ENCODE data around the gene GBGT1.

Gene GBGT1

DNA sequence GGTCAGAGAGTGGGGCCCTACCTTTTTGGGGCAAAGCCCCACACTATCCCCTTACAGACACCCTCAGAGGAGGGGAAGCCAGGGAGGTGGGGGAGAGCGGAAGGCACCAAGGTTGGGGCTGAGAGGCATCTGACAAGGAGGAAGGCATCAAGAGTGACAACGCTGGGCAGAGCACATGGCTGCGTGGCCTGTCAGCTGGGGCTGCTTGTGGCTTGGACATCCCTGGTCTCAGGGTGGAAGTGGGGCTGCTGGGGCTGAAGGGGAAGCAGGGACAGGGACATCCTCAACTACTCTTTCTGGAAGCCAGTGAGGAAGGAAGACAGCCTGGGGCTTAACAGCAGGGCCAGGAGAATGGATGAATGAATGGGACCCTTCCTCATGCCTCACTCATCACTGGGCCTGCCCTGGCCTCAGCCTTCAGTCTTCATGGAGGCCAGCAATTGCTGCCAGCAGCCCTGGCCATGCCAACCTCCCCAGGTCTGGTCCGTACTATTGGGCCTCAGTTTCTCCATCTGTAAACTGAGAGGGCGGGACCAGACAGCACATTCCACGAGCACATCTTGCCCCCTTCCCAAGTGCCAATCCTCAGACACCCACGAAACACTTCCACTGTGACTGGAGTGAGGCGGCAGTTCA lies 41.7 kb downstream of the GBGT1 start:
- H3K79me2 ChIP-seq (ENCODE audit: insufficient read depth, low read length), result no peaks in the 10 kb centered on the region
- TF ChIP-seq, protein P1, sequence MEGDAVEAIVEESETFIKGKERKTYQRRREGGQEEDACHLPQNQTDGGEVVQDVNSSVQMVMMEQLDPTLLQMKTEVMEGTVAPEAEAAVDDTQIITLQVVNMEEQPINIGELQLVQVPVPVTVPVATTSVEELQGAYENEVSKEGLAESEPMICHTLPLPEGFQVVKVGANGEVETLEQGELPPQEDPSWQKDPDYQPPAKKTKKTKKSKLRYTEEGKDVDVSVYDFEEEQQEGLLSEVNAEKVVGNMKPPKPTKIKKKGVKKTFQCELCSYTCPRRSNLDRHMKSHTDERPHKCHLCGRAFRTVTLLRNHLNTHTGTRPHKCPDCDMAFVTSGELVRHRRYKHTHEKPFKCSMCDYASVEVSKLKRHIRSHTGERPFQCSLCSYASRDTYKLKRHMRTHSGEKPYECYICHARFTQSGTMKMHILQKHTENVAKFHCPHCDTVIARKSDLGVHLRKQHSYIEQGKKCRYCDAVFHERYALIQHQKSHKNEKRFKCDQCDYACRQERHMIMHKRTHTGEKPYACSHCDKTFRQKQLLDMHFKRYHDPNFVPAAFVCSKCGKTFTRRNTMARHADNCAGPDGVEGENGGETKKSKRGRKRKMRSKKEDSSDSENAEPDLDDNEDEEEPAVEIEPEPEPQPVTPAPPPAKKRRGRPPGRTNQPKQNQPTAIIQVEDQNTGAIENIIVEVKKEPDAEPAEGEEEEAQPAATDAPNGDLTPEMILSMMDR (IDR thresholded peaks at IDR 0.05; ENCODE audit: low read length), result no peak
- TF ChIP-seq EZH2 (IDR thresholded peaks at IDR 0.05; ENCODE audit: borderline replicate concordance, low read length), result no peak
- peaks cover 27% of the 10 kb centered on the region for H3K4me1 ChIP-seq (ENCODE audit: insufficient read depth, low read length, severe bottlenecking)
- no peaks in the 10 kb centered on the region; the same call in 1 of the 2 replicates for H3K36me3 ChIP-seq (ENCODE audit: insufficient read depth, low read length)
- no peak overlapping the region for H3K9ac ChIP-seq (ENCODE audit: low read length)
- no peaks in the 10 kb centered on the region for H4K20me1 ChIP-seq (ENCODE audit: insufficient read depth, low read length)
- no peaks in the 10 kb centered on the region for H3F3A ChIP-seq (ENCODE audit: insufficient read depth, low read length)
- no peaks in the 10 kb centered on the region for H3K9me3 ChIP-seq (ENCODE audit: low read length)
- H2AFZ ChIP-seq (ENCODE audit: low read length), result no peak overlapping the region
- no peaks in the 10 kb centered on the region for H3K9me2 ChIP-seq (ENCODE audit: low read depth, low read length)
- no peaks in the 10 kb centered on the region for H3K27me3 ChIP-seq (ENCODE audit: insufficient read depth, low read length)
- peak overlapping the region; percentile 78; the same call in 1 of the 2 replicates for H3K4me2 ChIP-seq (ENCODE audit: low read length)
- H3K27ac ChIP-seq (ENCODE audit: low read depth, low read length, poor library complexity, severe bottlenecking), result peak overlapping the region; percentile 64
- no peak overlapping the region for H3K4me3 ChIP-seq (ENCODE audit: low read depth, low read length, poor library complexity, severe bottlenecking)

GRCh38 chr9:133121198-133121914 lies 42.4 kb downstream of the GBGT1 start, which contains the start of gene RALGDS:
Gene RALGDS, minus strand, starts transcription at chr9:133121240. Its CDS starts 86 bp downstream, at chr9:133121154.
- peak within 1 kb of the TSS; percentile 69 for H3K9ac ChIP-seq (ENCODE audit: low read length)
- H3K4me3 ChIP-seq (ENCODE audit: low read depth, low read length, poor library complexity, severe bottlenecking), result peak within 1 kb of the TSS; percentile 67
- no peaks in the 10 kb centered on the region for H3K9me2 ChIP-seq (ENCODE audit: low read depth, low read length)
- TF ChIP-seq EZH2 (IDR thresholded peaks at IDR 0.05; ENCODE audit: borderline replicate concordance, low read length), result no peak
- TF ChIP-seq, protein P1 (IDR thresholded peaks at IDR 0.05; ENCODE audit: low read length), result no peak
- no peak within 1 kb of the TSS for H2AFZ ChIP-seq (ENCODE audit: low read length)
- H3F3A ChIP-seq (ENCODE audit: insufficient read depth, low read length), result no peaks in the 10 kb centered on the region
- peaks cover 23% of the 10 kb centered on the region for H3K4me1 ChIP-seq (ENCODE audit: insufficient read depth, low read length, severe bottlenecking)
- no peaks in the 10 kb centered on the region for H4K20me1 ChIP-seq (ENCODE audit: insufficient read depth, low read length)
- H3K4me2 ChIP-seq (ENCODE audit: low read length), result peak within 1 kb of the TSS; percentile 95
- no peaks in the 10 kb centered on the region for H3K9me3 ChIP-seq (ENCODE audit: low read length)
- H3K36me3 ChIP-seq (ENCODE audit: insufficient read depth, low read length), result no peaks in the 10 kb centered on the region; the same call in 1 of the 2 replicates
- no peaks in the 10 kb centered on the region for H3K79me2 ChIP-seq (ENCODE audit: insufficient read depth, low read length)
- no peaks in the 10 kb centered on the region for H3K27me3 ChIP-seq (ENCODE audit: insufficient read depth, low read length)
- H3K27ac ChIP-seq (ENCODE audit: low read depth, low read length, poor library complexity, severe bottlenecking), result peak within 1 kb of the TSS; percentile 64

DNA sequence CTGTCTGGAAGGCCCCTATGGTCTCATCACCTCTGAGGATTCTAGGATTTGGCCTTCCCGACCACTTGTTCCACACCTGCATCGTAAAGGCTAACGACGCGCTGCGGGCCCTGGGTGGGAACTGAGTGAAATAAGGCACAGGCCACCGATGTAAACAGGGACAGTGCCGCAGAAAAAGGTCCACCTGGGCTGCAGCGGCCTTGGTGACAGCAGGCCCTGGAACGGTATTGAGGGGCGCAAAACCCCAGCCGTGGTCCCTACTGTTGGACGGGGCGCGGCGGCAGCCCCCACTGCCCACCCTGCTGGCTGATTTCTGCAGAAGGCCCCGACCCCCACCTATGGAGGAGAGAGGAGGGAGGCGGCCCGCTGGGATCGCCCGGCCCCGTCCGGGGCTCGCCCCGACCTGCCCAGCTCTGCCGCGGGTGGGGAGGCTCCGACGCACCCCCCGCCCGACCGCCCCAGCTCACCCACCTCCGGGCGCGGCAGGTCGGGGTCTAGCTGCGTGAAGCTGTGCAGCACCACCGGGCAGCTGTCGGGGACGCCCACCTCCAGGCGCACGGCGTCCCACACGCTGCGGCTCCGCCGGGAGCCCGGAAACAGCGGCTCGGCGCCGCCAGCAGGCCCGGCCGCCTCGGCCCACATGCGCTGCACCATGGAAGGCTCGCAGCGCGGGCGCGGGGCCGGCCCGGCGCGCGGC lies 43.1 kb downstream of the GBGT1 start:
- Histone ChIP-seq H3F3A (ENCODE audit: insufficient read depth, low read length) (no peaks in the 10 kb centered on the region), H3K4me2 (ENCODE audit: low read length) (peak overlapping the region; percentile 95), H3K4me1 (ENCODE audit: insufficient read depth, low read length, severe bottlenecking) (peaks cover 16% of the 10 kb centered on the region), H3K9ac (ENCODE audit: low read length) (peak overlapping the region; percentile 69), H3K4me3 (ENCODE audit: low read depth, low read length, poor library complexity, severe bottlenecking) (peak overlapping the region; percentile 67), H3K27ac (ENCODE audit: low read depth, low read length, poor library complexity, severe bottlenecking) (no peak overlapping the region), H4K20me1 (ENCODE audit: insufficient read depth, low read length) (no peaks in the 10 kb centered on the region), H3K79me2 (ENCODE audit: insufficient read depth, low read length) (no peaks in the 10 kb centered on the region), H3K36me3 (ENCODE audit: insufficient read depth, low read length) (no peaks in the 10 kb centered on the region; the same call in 1 of the 2 replicates), H3K27me3 (ENCODE audit: insufficient read depth, low read length) (no peaks in the 10 kb centered on the region), H2AFZ (ENCODE audit: low read length) (no peak overlapping the region), H3K9me2 (ENCODE audit: low read depth, low read length) (no peaks in the 10 kb centered on the region), H3K9me3 (ENCODE audit: low read length) (no peaks in the 10 kb centered on the region)
- TF ChIP-seq EZH2 (IDR thresholded peaks at IDR 0.05; ENCODE audit: borderline replicate concordance, low read length), result no peak
- TF ChIP-seq, protein P1 (IDR thresholded peaks at IDR 0.05; ENCODE audit: low read length), result no peak

All from OCI-LY1 (cell line).